Measurements from ENCODE around the gene TMEM260.

Gene TMEM260

GRCh38 chr14:56579345-56580220 lies at the start of gene TMEM260:
Gene TMEM260 (plus strand): TSS chr14:56579798. CDS start chr14:56579915, 117 bp downstream.
- peak; percentile 77 for DNase-seq (ENCODE audit: low read depth)
- peak; percentile 96 for TF ChIP-seq CTCF (IDR thresholded peaks at IDR 0.05; ENCODE audit: low read depth, low read length, missing control alignments)
- peak within 1 kb of the TSS; percentile 94 for H3K4me3 ChIP-seq (ENCODE audit: low read depth, low read length)
- in situ Hi-C loops (cut with HindIII; ENCODE audit: low sequenced_read_pairs), result no loop called here

- H3K4me3 ChIP-seq (ENCODE audit: low read depth, low read length), result no peak overlapping the region
- in situ Hi-C loops (cut with HindIII; ENCODE audit: low sequenced_read_pairs), result no loop called here
- TF ChIP-seq CTCF (IDR thresholded peaks at IDR 0.05; ENCODE audit: low read depth, low read length, missing control alignments), result no peak
- no peak for DNase-seq (ENCODE audit: low read depth)
Observed at GRCh38 chr14:56532546-56532945, 47.1 kb upstream of the TMEM260 start.

- no peak for TF ChIP-seq CTCF (IDR thresholded peaks at IDR 0.05; ENCODE audit: low read depth, low read length, missing control alignments)
- DNase-seq (ENCODE audit: low read depth), result no peak
- in situ Hi-C loops (cut with HindIII; ENCODE audit: low sequenced_read_pairs), result no loop called here
- no peak overlapping the region for H3K4me3 ChIP-seq (ENCODE audit: low read depth, low read length)
Observed at GRCh38 chr14:56534656-56535055, 44.9 kb upstream of the TMEM260 start.

GRCh38 chr14:56539862-56540261 lies 39.7 kb upstream of the TMEM260 start:
- no peak overlapping the region for H3K4me3 ChIP-seq (ENCODE audit: low read depth, low read length)
- in situ Hi-C loops (cut with HindIII; ENCODE audit: low sequenced_read_pairs), result no loop called here
- no peak for TF ChIP-seq CTCF (IDR thresholded peaks at IDR 0.05; ENCODE audit: low read depth, low read length, missing control alignments)

GRCh38 chr14:56543436-56543835 lies 36.2 kb upstream of the TMEM260 start:
- no peak for TF ChIP-seq CTCF (IDR thresholded peaks at IDR 0.05; ENCODE audit: low read depth, low read length, missing control alignments)

More at GRCh38 chr14:56539862-56540261, 39.7 kb upstream of the TMEM260 start:
- no peak for DNase-seq (ENCODE audit: low read depth)

GRCh38 chr14:56549721-56550120 lies 29.9 kb upstream of the TMEM260 start:
- no peak for TF ChIP-seq CTCF (IDR thresholded peaks at IDR 0.05; ENCODE audit: low read depth, low read length, missing control alignments)
- in situ Hi-C loops (cut with HindIII; ENCODE audit: low sequenced_read_pairs), result no loop called here
- no peak overlapping the region for H3K4me3 ChIP-seq (ENCODE audit: low read depth, low read length)
- no peak for DNase-seq (ENCODE audit: low read depth)

More at GRCh38 chr14:56543436-56543835, 36.2 kb upstream of the TMEM260 start:
- no peak for DNase-seq (ENCODE audit: low read depth)
- H3K4me3 ChIP-seq (ENCODE audit: low read depth, low read length), result no peak overlapping the region
- in situ Hi-C loops (cut with HindIII; ENCODE audit: low sequenced_read_pairs), result no loop called here
